A673 (cell line): ENCODE measurements around the gene PON3. TPM values are rescaled to one million over a fixed set of nuclear protein-coding genes. Genes with fewer than 3 reads are reported as not detected.

Source experiments
- BruUV-seq: library from RNA; stranded (reverse); fragments of 400-500 nt; replicated peaks from 2 replicates; lab custom pipeline; 2021; lab: Mats Ljungman, UMichigan
- CTCF ChIA-PET: fragments of 300-600 bp; sonication (Branson Sonifier 250); formaldehyde crosslinking; loops from one replicate; lab custom pipeline; 2022; ENCODE audit warnings: antibody characterized with exemption; lab: Charles Lee
- POLR2A ChIA-PET: fragments of 300-600 bp; sonication (Branson Sonifier 250); formaldehyde crosslinking; loops from one replicate; lab custom pipeline; 2022; ENCODE audit warnings: antibody characterized with exemption; ENCODE audit not compliant: low non-redundant PET; lab: Charles Lee
- DNase-seq: peaks from one replicate; pipeline ENCODE4 v3.0.0-alpha.2; 2015; ENCODE audit warnings: low spot score
- H3K27ac ChIP-seq: fragments of 200-600 bp; sonication (generic); 2 replicates; pipeline ENCODE4 v1.5.1; 2016; ENCODE audit warnings: mixed run types, low read depth, mild to moderate bottlenecking, mixed read lengths, antibody characterized with exemption, low read length; ENCODE audit not compliant: poor library complexity, severe bottlenecking
- H3K27me3 ChIP-seq: fragments of 200-600 bp; sonication (generic); replicated peaks from 2 replicates; pipeline ENCODE4 v1.6.1; 2017; ENCODE audit warnings: mixed run types, low read depth, mild to moderate bottlenecking, mixed read lengths, antibody characterized with exemption, low read length; ENCODE audit not compliant: insufficient read depth, poor library complexity
- H3K36me3 ChIP-seq: fragments of 200-600 bp; sonication (generic); 2 replicates; pipeline ENCODE4 v1.6.1; 2016; ENCODE audit warnings: mixed run types, mild to moderate bottlenecking, mixed read lengths, antibody characterized with exemption, low read length; ENCODE audit not compliant: insufficient read depth, poor library complexity, severe bottlenecking
- H3K4me1 ChIP-seq: fragments of 200-600 bp; sonication (generic); 2 replicates; pipeline ENCODE4 v1.6.1; 2017; ENCODE audit warnings: mixed run types, mild to moderate bottlenecking, mixed read lengths, antibody characterized with exemption, low read length; ENCODE audit not compliant: insufficient read depth, poor library complexity, severe bottlenecking
- H3K4me3 ChIP-seq: fragments of 200-600 bp; sonication (generic); 2 replicates; pipeline ENCODE4 v1.5.1; 2016; ENCODE audit warnings: low read depth, mixed run types, mild to moderate bottlenecking, mixed read lengths, low read length; ENCODE audit not compliant: poor library complexity, severe bottlenecking
- H3K9me3 ChIP-seq: fragments of 200-600 bp; sonication (generic); 2 replicates; pipeline ENCODE4 v1.6.1; 2016; ENCODE audit warnings: mixed run types, low read depth, mild to moderate bottlenecking, mixed read lengths, antibody characterized with exemption, low read length; ENCODE audit not compliant: poor library complexity, severe bottlenecking
- EZH2 ChIP-seq: fragments of 200-600 bp; sonication (generic); IDR thresholded peaks from 2 replicates; pipeline ENCODE4 v1.6.1; 2017; ENCODE audit warnings: borderline replicate concordance, low read depth, mild to moderate bottlenecking, mixed read lengths, antibody characterized with exemption, low read length; ENCODE audit not compliant: poor library complexity, severe bottlenecking
- intact Hi-C: fragments of 100-400 bp; cut with micrococcal nuclease; formaldehyde crosslinking; loops from one replicate; pipeline ENCODE4 v1.10.0; 2022; ENCODE audit not compliant: unreplicated experiment
- total RNA-seq: library from RNA; stranded (reverse); gene quantifications from 2 replicates; pipeline ENCODE4 v1.2.3, GENCODE V29; 2021
- TF ChIP-seq, protein P1 (sequence below): fragments of 300-800, 200-600 bp; sonication (generic); conservative IDR thresholded peaks from 2 replicates; pipeline ENCODE4 v1.5.1; 2017; ENCODE audit warnings: low read depth, mild to moderate bottlenecking, antibody characterized with exemption, low read length, moderate library complexity, mixed read lengths

The PON3 gene
- total RNA-seq, 1 experiment from 2014 or later, result not detected

DNA sequence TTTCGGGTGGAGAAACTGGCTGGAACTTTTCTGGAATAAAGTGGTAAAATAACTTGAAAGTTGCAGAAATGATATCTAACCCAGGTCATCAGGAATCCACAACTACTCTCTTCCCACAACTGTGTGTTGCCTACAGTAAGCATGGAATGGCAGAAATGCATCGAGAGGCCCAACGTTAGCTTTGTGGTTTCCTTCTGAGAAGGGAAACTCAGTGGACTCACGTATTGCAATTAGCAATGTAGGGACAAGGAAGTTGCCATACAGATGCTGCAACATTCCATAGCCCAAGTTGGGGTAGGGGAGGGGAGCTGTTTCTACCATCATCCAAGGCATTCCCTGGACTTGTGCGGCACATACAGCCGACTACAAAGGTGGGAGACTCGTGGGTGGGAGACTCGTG, 73.8 kb downstream of the PON3 start:
- POLR2A ChIA-PET, result no interaction called here

DNA sequence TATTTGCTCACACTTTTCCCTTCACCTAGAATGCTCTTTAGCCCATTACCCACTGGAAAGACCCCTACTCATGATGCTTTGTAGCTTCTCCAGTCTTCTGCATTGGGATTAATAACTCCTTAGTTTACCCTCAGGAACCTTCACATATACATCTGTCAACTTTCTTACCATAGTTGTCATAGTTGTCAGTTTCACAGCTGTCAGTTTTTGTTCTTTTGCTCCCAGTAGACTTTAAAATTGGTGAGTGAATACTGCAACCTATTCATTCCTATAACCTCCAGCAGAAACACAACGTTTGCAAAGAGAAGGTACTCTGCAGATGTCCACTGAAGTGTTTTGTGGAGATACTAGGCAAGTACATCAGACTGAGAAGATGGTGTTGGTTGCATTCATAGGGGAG, 74.5 kb downstream of the PON3 start:
- CTCF ChIA-PET, result no interaction called here
- no peak overlapping the region for H3K4me3 ChIP-seq

More for the DNA sequence above, 73.8 kb downstream of the PON3 start:
- Histone ChIP-seq H3K9me3 (no peaks in the 10 kb centered on the region), H3K36me3 (no peaks in the 10 kb centered on the region), H3K4me1 (no peaks in the 10 kb centered on the region), H3K27me3 (no peaks in the 10 kb centered on the region), H3K27ac (no peak overlapping the region), H3K4me3 (no peak overlapping the region)
- DNase-seq, result no peak
- BruUV-seq, result no TSS peak
- CTCF ChIA-PET, result no interaction called here
- TF ChIP-seq, protein P1, sequence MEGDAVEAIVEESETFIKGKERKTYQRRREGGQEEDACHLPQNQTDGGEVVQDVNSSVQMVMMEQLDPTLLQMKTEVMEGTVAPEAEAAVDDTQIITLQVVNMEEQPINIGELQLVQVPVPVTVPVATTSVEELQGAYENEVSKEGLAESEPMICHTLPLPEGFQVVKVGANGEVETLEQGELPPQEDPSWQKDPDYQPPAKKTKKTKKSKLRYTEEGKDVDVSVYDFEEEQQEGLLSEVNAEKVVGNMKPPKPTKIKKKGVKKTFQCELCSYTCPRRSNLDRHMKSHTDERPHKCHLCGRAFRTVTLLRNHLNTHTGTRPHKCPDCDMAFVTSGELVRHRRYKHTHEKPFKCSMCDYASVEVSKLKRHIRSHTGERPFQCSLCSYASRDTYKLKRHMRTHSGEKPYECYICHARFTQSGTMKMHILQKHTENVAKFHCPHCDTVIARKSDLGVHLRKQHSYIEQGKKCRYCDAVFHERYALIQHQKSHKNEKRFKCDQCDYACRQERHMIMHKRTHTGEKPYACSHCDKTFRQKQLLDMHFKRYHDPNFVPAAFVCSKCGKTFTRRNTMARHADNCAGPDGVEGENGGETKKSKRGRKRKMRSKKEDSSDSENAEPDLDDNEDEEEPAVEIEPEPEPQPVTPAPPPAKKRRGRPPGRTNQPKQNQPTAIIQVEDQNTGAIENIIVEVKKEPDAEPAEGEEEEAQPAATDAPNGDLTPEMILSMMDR, result no peak
- no peak for TF ChIP-seq EZH2
- intact Hi-C loops, result no loop called here

DNA sequence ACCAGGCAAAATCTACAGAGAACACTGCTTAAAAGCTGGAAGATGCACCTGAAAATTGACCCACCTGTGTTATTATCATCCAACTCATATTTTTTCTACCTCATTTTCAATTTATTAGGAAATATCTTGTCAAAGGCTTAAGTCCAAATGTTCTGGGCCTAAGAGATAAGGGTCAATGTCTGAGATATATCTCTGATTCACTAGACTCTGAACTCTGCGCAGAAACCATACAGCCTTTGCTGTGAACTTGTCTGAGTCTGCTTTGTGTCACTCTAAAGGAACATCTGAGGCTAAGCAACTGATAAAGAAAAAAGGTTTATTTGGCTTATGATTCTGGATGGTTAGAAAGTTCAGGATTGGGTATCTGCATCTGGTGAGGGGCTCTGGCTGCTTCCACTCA, 75.5 kb downstream of the PON3 start:
- BruUV-seq, result no TSS peak
- no peak for DNase-seq
- Histone ChIP-seq H3K9me3 (no peaks in the 10 kb centered on the region), H3K27ac (no peak overlapping the region), H3K4me3 (no peak overlapping the region), H3K4me1 (no peaks in the 10 kb centered on the region), H3K27me3 (no peaks in the 10 kb centered on the region), H3K36me3 (no peaks in the 10 kb centered on the region)
- intact Hi-C loops, result no loop called here
- TF ChIP-seq, protein P1, result no peak
- no peak for TF ChIP-seq EZH2
- CTCF ChIA-PET, result no interaction called here
- POLR2A ChIA-PET, result interaction anchor here (0.5 kb wide), 1 partner anchor 810 kb away, joined by 3 read pairs; no protein-coding TSS in a partner anchor

More for the DNA sequence above, 74.5 kb downstream of the PON3 start:
- no peaks in the 10 kb centered on the region for H3K4me1 ChIP-seq
- no peak for DNase-seq
- POLR2A ChIA-PET, result no interaction called here
- no peak for TF ChIP-seq EZH2
- TF ChIP-seq, protein P1, result no peak
- H3K27me3 ChIP-seq, result no peaks in the 10 kb centered on the region
- BruUV-seq, result no TSS peak
- H3K36me3 ChIP-seq, result no peaks in the 10 kb centered on the region
- H3K9me3 ChIP-seq, result no peaks in the 10 kb centered on the region
- intact Hi-C loops, result no loop called here
- no peak overlapping the region for H3K27ac ChIP-seq
